Lower leg skin (tissue), 4 donors: ENCODE data around the gene SRI. TPM values are rescaled to one million over a fixed set of nuclear protein-coding genes. Genes with fewer than 3 reads are reported as not detected.

Experiments
- DNase-seq, 2 donors: peaks; one replicate each; pipeline ENCODE4 v3.0.0-alpha.2; 2019; ENCODE audit warnings: low spot score in 2 of 2
- H3K4me3 ChIP-seq: fragments of 200-600 bp; sonication (generic); 2 replicates; pipeline ENCODE4 v1.5.1; 2017; ENCODE audit warnings: mild to moderate bottlenecking, low read depth; ENCODE audit not compliant: poor library complexity, severe bottlenecking
- POLR2A ChIP-seq, 2 donors: fragments of 450-650 bp; IDR thresholded peaks; one replicate each; pipeline ENCODE4 v1.6.1; 2016 to 2017; ENCODE audit warnings: antibody characterized with exemption in 2 of 2, mild to moderate bottlenecking in 1 of 2, moderate library complexity in 1 of 2
- WGBS, 2 donors: methylation state at CpG; one replicate each; pipeline ENCODE4 v1.1.5; 2018; 5-methylcytosine and 5-hydroxymethylcytosine counted together
- intact Hi-C: fragments of 100-400 bp; cut with DNase I; formaldehyde crosslinking; loops from one replicate; pipeline ENCODE4 v1.15.0; 2023; ENCODE audit warnings: low total_unique reads
- total RNA-seq, 4 donors: library from RNA; depleted of rRNA; stranded (reverse); fragments of >200 nt; gene quantifications; one replicate each; pipeline ENCODE4 v1.1.0, GENCODE V29; 2016
- TF ChIP-seq, protein P1 (sequence below), 3 donors: fragments of 450-650 bp; IDR thresholded peaks; one replicate each; pipeline ENCODE4 v1.5.1; 2016; ENCODE audit warnings: antibody characterized with exemption in 3 of 3, mild to moderate bottlenecking in 3 of 3, moderate library complexity in 2 of 3

Gene SRI
- total RNA-seq, 4 donors from 2014 or later, result 24.6 to 43.9 (median 42.2) TPM

DNA sequence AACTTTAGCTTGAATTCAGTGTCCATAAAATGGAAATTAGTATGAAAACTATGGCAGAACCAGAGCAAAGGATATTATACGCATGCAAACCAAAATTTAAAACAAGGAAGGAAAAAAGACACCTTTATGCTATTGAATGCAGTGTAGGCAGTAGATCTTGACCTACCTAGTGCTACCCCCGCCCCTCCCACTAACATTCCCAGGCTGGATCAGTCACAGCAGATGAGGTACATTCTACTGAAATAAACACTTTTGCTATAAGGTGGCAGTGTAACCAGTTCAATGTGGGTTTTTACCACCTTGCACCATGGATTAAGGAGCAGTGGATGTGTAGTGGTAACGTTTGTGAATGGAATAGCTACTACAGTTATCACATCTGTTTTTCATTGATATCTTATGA lies 27.9 kb downstream of the SRI start:
- H3K4me3 ChIP-seq, result no peak overlapping the region
- intact Hi-C loops, result no loop called here
- no peak for DNase-seq
- no peak for TF ChIP-seq POLR2A (IDR thresholded peaks at IDR 0.05)
- TF ChIP-seq, protein P1, sequence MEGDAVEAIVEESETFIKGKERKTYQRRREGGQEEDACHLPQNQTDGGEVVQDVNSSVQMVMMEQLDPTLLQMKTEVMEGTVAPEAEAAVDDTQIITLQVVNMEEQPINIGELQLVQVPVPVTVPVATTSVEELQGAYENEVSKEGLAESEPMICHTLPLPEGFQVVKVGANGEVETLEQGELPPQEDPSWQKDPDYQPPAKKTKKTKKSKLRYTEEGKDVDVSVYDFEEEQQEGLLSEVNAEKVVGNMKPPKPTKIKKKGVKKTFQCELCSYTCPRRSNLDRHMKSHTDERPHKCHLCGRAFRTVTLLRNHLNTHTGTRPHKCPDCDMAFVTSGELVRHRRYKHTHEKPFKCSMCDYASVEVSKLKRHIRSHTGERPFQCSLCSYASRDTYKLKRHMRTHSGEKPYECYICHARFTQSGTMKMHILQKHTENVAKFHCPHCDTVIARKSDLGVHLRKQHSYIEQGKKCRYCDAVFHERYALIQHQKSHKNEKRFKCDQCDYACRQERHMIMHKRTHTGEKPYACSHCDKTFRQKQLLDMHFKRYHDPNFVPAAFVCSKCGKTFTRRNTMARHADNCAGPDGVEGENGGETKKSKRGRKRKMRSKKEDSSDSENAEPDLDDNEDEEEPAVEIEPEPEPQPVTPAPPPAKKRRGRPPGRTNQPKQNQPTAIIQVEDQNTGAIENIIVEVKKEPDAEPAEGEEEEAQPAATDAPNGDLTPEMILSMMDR (IDR thresholded peaks at IDR 0.05), result no peak
- WGBS, 2 donors, result 75 to 79% methylated on average over 3 of the region's 3 CpGs

DNA sequence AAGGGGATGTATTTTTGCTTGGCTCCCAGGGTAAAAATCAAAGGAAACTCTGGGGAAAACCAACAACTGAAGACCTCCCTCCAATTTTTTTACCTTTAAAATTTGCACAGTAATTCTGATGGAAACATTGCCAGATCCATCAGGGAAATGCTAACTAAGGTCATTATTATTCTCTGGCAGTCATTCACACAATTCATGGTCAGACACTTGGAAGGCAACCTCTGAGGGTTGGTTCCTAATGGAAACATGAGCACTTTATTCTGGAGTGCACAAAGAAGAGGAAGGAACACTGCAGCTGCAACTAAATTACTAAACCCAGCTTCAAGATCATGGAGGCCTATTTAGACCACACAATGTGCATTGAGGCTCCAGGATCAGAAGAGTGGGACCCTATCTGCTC lies 34.2 kb downstream of the SRI start:
- DNase-seq, result no peak
- TF ChIP-seq POLR2A (IDR thresholded peaks at IDR 0.05), result no peak
- TF ChIP-seq, protein P1 (IDR thresholded peaks at IDR 0.05), result no peak
- intact Hi-C loops, result no loop called here
- H3K4me3 ChIP-seq, result no peak overlapping the region

DNA sequence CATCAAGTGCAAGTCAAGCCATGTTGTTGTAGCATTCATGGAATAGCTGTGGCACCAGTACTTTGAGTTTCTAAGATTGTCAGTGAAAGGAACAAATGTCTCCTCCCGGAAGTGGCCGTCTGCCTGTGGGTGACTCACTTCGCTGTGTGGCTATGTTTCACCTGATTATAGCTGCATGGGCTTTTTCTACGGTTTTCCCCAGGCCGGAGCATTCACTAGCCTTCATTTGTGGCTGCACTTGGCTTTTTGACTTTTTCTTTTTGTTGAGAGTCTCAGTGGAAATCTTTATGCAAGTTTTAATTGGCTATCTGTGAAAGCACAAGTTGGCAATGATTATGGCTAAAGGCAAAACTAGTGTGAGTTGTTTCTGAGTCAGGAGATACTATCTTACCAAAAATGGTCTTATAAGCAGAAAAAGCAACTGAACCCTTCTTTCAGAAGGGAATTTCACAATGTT lies 35.0 kb downstream of the SRI start:
- 51 to 64% methylated on average over 5 of the region's 5 CpGs for WGBS, 2 donors
- no peak for TF ChIP-seq POLR2A (IDR thresholded peaks at IDR 0.05)
- TF ChIP-seq, protein P1 (IDR thresholded peaks at IDR 0.05), result no peak
- no peak overlapping the region for H3K4me3 ChIP-seq
- DNase-seq, result no peak
- intact Hi-C loops, result no loop called here

DNA sequence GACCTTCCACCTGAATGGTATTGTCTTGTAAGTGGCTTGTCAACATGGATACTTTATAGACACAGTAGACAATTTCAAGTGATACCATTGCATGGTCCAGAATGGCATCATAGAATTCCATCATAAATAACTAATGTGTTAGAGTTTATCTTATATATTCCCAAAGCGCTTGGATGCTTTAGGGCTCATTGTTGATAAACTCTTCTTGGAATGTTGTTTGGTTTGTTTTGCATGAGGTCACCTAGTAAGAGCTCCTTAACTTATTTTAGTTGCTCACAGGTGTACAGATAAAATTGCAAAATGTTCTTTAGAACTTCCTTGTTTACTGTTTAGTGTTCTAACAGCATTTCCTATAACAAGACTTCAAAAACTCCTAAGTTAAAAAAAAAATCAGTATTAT lies 36.8 kb downstream of the SRI start:
- TF ChIP-seq, protein P1 (IDR thresholded peaks at IDR 0.05), result no peak
- TF ChIP-seq POLR2A (IDR thresholded peaks at IDR 0.05), result no peak
- 83 to 86% methylated on average over 1 of the region's 1 CpG for WGBS, 2 donors
- intact Hi-C loops, result no loop called here
- no peak for DNase-seq
- H3K4me3 ChIP-seq, result no peak overlapping the region

DNA sequence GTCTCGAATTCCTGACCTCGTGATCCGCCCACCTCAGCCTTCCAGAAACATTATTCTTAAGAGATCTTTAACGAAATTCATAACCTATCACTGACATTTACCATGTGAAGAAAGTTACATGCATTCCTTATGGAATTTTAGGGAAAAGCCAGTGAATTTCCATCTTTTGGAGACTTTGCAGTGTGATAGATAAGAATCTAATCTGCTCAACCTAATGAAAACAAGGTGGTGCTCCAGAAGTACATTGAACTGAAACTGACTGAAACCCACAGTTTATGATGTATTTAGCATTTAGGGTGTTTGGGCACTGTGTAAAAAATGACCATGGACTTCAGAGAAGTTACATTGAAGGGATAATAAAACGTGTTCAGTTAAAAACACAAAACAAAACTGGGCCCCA lies 43.6 kb downstream of the SRI start:
- WGBS, 2 donors, result 90 to 95% methylated on average over 5 of the region's 5 CpGs
- intact Hi-C loops, result no loop called here
- no peak overlapping the region for H3K4me3 ChIP-seq
- DNase-seq, result no peak
- no peak for TF ChIP-seq POLR2A (IDR thresholded peaks at IDR 0.05)
- TF ChIP-seq, protein P1 (IDR thresholded peaks at IDR 0.05), result no peak

GRCh38 chr7:88172842-88173241 lies 47.0 kb downstream of the SRI start:
- TF ChIP-seq, protein P1 (IDR thresholded peaks at IDR 0.05), result no peak
- no peak for TF ChIP-seq POLR2A (IDR thresholded peaks at IDR 0.05)
- 95% methylated on average over 4 of the region's 4 CpGs for WGBS, 2 donors
- no peak overlapping the region for H3K4me3 ChIP-seq
- intact Hi-C loops, result no loop called here
- DNase-seq, result no peak
